C4-2B (cell line): ENCODE data around the gene CD79A.

Experiments used
- H3K27ac ChIP-seq: fragments of 450-650 bp; 2 replicates; pipeline ENCODE4 v1.5.1; 2017
- CTCF ChIP-seq: fragments of 450-650 bp; conservative IDR thresholded peaks from 2 replicates; pipeline ENCODE4 v1.5.1; 2017; ENCODE audit warnings: mild to moderate bottlenecking
- ZFX ChIP-seq: fragments of 450-650 bp; IDR thresholded peaks from 2 replicates; pipeline ENCODE4 v1.6.1; 2017

Gene CD79A

GRCh38 chr19:41864374-41864773 lies 12.7 kb upstream of the CD79A start:
- H3K27ac ChIP-seq, result no peak overlapping the region
- TF ChIP-seq ZFX (no peak), CTCF (no peak)

- TF ChIP-seq CTCF, result no peak
- no peak for TF ChIP-seq ZFX
- no peak overlapping the region for H3K27ac ChIP-seq
Observed at GRCh38 chr19:41866284-41866683, 10.8 kb upstream of the CD79A start.

- no peak overlapping the region for H3K27ac ChIP-seq
- no peak for TF ChIP-seq ZFX
- no peak for TF ChIP-seq CTCF
Observed at GRCh38 chr19:41868120-41868988, 8.7 kb upstream of the CD79A start.

- H3K27ac ChIP-seq, result no peak overlapping the region
- TF ChIP-seq CTCF, result no peak
- no peak for TF ChIP-seq ZFX
Observed at GRCh38 chr19:41868989-41869300, 8.1 kb upstream of the CD79A start.

GRCh38 chr19:41869374-41869955 lies 7.6 kb upstream of the CD79A start:
- TF ChIP-seq CTCF (no peak), ZFX (no peak)
- H3K27ac ChIP-seq, result no peak overlapping the region

- no peak overlapping the region for H3K27ac ChIP-seq
- TF ChIP-seq CTCF, result no peak
- TF ChIP-seq ZFX, result no peak
Observed at GRCh38 chr19:41870401-41870873, 6.6 kb upstream of the CD79A start.
